ENCODE results near the gene SLC6A3. TPM values are rescaled to one million over a fixed set of nuclear protein-coding genes. Genes with fewer than 3 reads are reported as not detected.

SLC6A3 gene
- total RNA-seq, 4 donors from 2014 or later = 0.07 to 0.15 TPM; not detected in 2

GRCh38 chr5:1392801-1393565, 52.3 kb downstream of the SLC6A3 start:
- Histone ChIP-seq H3K27me3 (no peaks in the 10 kb centered on the region), H3K9me3 (no peaks in the 10 kb centered on the region), H3K4me3 (no peak overlapping the region), H3K4me1 (no peaks in the 10 kb centered on the region), H3K36me3 (no peaks in the 10 kb centered on the region), H3K27ac (no peak overlapping the region)
- intact Hi-C loops (cut with DNase I; ENCODE audit: low total_unique reads) = no loop called here
- DNase-seq = no peak
- TF ChIP-seq, protein P1, sequence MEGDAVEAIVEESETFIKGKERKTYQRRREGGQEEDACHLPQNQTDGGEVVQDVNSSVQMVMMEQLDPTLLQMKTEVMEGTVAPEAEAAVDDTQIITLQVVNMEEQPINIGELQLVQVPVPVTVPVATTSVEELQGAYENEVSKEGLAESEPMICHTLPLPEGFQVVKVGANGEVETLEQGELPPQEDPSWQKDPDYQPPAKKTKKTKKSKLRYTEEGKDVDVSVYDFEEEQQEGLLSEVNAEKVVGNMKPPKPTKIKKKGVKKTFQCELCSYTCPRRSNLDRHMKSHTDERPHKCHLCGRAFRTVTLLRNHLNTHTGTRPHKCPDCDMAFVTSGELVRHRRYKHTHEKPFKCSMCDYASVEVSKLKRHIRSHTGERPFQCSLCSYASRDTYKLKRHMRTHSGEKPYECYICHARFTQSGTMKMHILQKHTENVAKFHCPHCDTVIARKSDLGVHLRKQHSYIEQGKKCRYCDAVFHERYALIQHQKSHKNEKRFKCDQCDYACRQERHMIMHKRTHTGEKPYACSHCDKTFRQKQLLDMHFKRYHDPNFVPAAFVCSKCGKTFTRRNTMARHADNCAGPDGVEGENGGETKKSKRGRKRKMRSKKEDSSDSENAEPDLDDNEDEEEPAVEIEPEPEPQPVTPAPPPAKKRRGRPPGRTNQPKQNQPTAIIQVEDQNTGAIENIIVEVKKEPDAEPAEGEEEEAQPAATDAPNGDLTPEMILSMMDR (IDR thresholded peaks at IDR 0.05) = no peak
- TF ChIP-seq POLR2A (IDR thresholded peaks at IDR 0.05) = no peak

DNA sequence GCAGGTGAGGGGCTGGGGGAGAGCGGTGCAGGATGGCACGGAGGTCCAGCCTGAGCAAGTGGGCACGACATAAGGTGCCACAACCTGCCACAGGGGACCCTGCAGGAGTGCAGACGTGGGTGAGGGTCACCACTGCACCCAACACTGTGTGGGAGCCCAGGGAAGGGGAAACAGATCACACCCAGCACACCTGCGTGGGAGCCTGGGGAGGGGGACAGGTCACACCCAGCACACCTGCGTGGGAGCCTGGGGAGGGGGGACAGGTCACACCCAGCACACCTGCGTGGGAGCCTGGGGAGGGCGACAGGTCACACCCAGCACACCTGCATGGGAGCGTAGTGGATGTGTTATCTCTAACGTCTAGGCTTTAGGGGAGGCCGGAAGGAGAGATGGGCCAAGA, 53.0 kb downstream of the SLC6A3 start:
- Histone ChIP-seq H3K27me3 (no peaks in the 10 kb centered on the region), H3K27ac (no peak overlapping the region), H3K36me3 (no peaks in the 10 kb centered on the region), H3K9me3 (no peaks in the 10 kb centered on the region), H3K4me3 (no peak overlapping the region), H3K4me1 (no peaks in the 10 kb centered on the region)
- intact Hi-C loops (cut with DNase I; ENCODE audit: low total_unique reads) = no loop called here
- DNase-seq = no peak
- no peak for TF ChIP-seq POLR2A (IDR thresholded peaks at IDR 0.05)
- TF ChIP-seq, protein P1 (IDR thresholded peaks at IDR 0.05) = no peak

- H3K36me3 ChIP-seq = no peaks in the 10 kb centered on the region
- H3K4me3 ChIP-seq = no peak overlapping the region
- TF ChIP-seq, protein P1 (IDR thresholded peaks at IDR 0.05) = no peak
- no peak for TF ChIP-seq POLR2A (IDR thresholded peaks at IDR 0.05)
- H3K9me3 ChIP-seq = no peaks in the 10 kb centered on the region
- H3K27me3 ChIP-seq = no peaks in the 10 kb centered on the region
- intact Hi-C loops (cut with DNase I; ENCODE audit: low total_unique reads) = no loop called here
- no peak overlapping the region for H3K27ac ChIP-seq
- DNase-seq = no peak
- H3K4me1 ChIP-seq = no peaks in the 10 kb centered on the region
Measured at GRCh38 chr5:1391691-1392090, 53.5 kb downstream of the SLC6A3 start.

DNA sequence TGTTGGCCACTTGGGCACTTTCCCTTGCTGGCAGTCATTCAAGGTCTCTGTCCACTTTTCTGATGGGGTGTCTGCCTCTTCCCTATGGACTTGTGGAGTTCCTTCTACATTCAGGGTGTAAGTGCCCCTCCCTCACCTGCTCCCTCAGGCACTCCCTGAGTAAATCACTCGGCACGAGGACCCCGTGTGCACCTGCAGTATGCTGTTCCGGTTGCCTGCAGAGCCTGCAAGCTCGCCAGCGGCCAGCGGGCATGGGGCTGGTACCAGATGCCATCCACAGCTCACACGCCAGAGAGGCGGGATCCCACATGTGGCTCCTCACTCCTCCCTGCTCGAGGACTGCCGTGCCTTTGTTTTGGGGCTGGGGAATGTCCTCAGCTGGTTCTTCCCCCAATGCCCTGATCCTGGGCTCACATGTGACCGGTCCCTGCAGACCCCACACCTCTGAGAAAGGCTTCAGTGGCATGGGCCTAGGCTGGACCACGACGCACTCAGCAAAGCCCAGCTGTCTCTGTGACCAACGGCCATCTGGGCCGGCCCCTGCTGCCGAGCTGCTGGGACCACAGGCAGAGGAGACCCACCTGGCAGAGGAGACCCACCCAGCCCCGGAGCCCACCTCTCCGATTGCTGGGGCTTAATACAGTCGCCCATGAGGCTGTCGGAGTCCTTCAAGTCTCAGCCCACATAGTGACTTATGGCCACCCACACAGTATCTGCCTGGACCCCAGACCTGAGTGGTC, 54.2 kb downstream of the SLC6A3 start:
- no peak overlapping the region for H3K4me3 ChIP-seq
- no peaks in the 10 kb centered on the region for H3K9me3 ChIP-seq
- H3K4me1 ChIP-seq = no peaks in the 10 kb centered on the region
- intact Hi-C loops (cut with DNase I; ENCODE audit: low total_unique reads) = no loop called here
- H3K36me3 ChIP-seq = no peaks in the 10 kb centered on the region
- no peak for TF ChIP-seq POLR2A (IDR thresholded peaks at IDR 0.05)
- TF ChIP-seq, protein P1 (IDR thresholded peaks at IDR 0.05) = no peak
- DNase-seq = no peak
- H3K27me3 ChIP-seq = no peaks in the 10 kb centered on the region
- no peak overlapping the region for H3K27ac ChIP-seq

DNA sequence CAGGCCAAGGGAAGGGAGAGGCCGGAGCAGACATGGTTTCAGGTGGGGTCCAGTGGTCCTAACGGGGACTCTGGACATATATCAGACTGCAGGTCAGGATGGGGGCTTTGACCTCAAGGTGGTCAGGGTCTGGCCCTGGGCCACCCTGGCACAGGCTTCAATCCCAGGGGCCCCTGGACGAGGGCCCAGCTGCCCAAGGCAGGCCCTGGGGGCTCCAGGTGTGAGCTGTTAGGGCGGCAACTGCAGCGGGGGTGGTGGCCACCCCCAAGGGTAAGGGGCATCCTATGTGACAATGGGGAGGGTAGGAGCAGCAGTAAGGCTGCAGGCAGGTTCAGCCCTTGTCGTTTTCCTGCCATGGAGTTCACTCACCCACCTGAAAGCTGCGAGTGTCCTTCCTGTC, 54.9 kb downstream of the SLC6A3 start:
- Histone ChIP-seq H3K27me3 (no peaks in the 10 kb centered on the region), H3K27ac (no peak overlapping the region), H3K4me1 (no peaks in the 10 kb centered on the region), H3K4me3 (no peak overlapping the region), H3K36me3 (no peaks in the 10 kb centered on the region), H3K9me3 (no peaks in the 10 kb centered on the region)
- intact Hi-C loops (cut with DNase I; ENCODE audit: low total_unique reads) = no loop called here
- no peak for DNase-seq
- no peak for TF ChIP-seq POLR2A (IDR thresholded peaks at IDR 0.05)
- TF ChIP-seq, protein P1 (IDR thresholded peaks at IDR 0.05) = no peak

Data from uterus (tissue), 4 donors.